Thymus (tissue), 11 donors: ENCODE measurements around the gene MRPL19. TPM values are rescaled to one million over a fixed set of nuclear protein-coding genes. Genes with fewer than 3 reads are reported as not detected.
"Not testable (repeated sequence)": the region's sequence is repeated elsewhere in the genome, so short reads cannot be mapped to it uniquely, and the experiment has no call there.

Experiments
- DNase-seq, 9 donors: peaks; one replicate each; pipeline ENCODE4 v3.0.0-alpha.2; 2013; ENCODE audit warnings: low spot score in 9 of 9, low read depth in 6 of 9, missing footprints in 1 of 9
- H3K27ac ChIP-seq, 2 donors: one replicate each; pipeline ENCODE4 v1.5.1; 2013; ENCODE audit warnings: control low read depth in 1 of 2, low read depth in 1 of 2, low read length in 1 of 2, mild to moderate bottlenecking in 1 of 2, moderate library complexity in 1 of 2
- H3K27me3 ChIP-seq, 2 donors: one replicate each; pipeline ENCODE4 v1.5.1; 2013; ENCODE audit warnings: low read length in 1 of 2; ENCODE audit not compliant: control insufficient read depth in 2 of 2, insufficient read depth in 1 of 2
- H3K36me3 ChIP-seq, 2 donors: one replicate each; pipeline ENCODE4 v1.5.1; 2013; ENCODE audit warnings: low read length in 1 of 2, mild to moderate bottlenecking in 1 of 2, moderate library complexity in 1 of 2; ENCODE audit not compliant: control insufficient read depth in 2 of 2, insufficient read depth in 2 of 2
- H3K4me1 ChIP-seq, 2 donors: one replicate each; pipeline ENCODE4 v1.5.1; 2013; ENCODE audit warnings: low read length in 2 of 2; ENCODE audit not compliant: control insufficient read depth in 2 of 2, insufficient read depth in 2 of 2
- H3K4me3 ChIP-seq, 2 donors: one replicate each; pipeline ENCODE4 v1.5.1; 2013; ENCODE audit warnings: low read length in 2 of 2, control low read depth in 1 of 2, mild to moderate bottlenecking in 1 of 2
- H3K9me3 ChIP-seq, 2 donors: one replicate each; pipeline ENCODE4 v1.5.1; 2013; ENCODE audit warnings: low read length in 1 of 2, mild to moderate bottlenecking in 1 of 2; ENCODE audit not compliant: control insufficient read depth in 2 of 2, insufficient read depth in 1 of 2
- WGBS: extraction: QIAGEN DNeasy Blood & Tissue Kit; methylation state at CpG from one replicate; pipeline ENCODE4 v1.1.7; 2013; 5-methylcytosine and 5-hydroxymethylcytosine counted together
- polyA plus RNA-seq: library from polyadenylated mRNA; stranded (reverse); fragments of 200-250 nt; gene quantifications from one replicate; pipeline ENCODE4 v1.2.3, GENCODE V29; 2013
- total RNA-seq: library from RNA; stranded (reverse); fragments of 120-200 nt; gene quantifications from one replicate; pipeline ENCODE4 v1.2.4, GENCODE V29; 2013
- donor health status: healthy.

The MRPL19 gene
- total and polyA plus RNA-seq, 2 donors, result 15.0 to 37.3 TPM

DNA sequence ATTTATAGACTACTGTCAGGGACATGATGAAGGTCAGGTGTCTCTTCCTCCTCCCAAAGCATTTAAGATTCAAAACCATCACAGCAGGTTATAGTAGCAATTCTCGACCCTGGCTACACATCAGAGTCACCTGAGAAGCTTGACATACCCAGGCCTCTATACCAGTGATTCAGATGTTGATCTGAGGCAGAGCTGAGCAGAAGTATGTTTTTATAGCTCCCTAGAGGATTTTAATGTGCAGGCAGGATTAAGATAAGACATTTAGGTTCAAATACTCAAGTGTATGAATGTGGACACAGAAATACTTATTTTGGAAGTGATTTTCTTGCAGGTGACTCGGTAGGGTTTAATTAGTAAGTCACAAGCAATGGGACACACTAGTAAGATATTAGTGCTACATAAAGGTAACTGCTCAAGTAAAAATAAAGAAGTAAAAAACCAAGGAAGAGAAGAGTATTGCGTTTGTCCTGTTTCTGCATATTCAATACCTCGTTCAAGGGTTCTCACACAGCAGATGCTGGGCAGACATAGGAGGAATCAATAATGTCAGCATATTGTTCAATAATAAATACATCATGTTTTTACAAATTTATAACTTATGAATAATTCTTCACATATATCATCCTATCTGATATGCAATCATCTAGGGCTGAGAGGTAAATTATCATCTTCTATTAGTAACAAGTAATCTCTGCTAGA, 57.2 kb downstream of the MRPL19 start:
- H3K4me3 ChIP-seq, result no peak overlapping the region
- H3K4me1 ChIP-seq, result no peaks in the 10 kb centered on the region
- H3K27ac ChIP-seq, result no peak overlapping the region
- H3K9me3 ChIP-seq, result no peaks in the 10 kb centered on the region
- H3K36me3 ChIP-seq, result peaks cover 16 to 42% of the 10 kb centered on the region in 2 donors
- no peak for DNase-seq
- 97% methylated on average over 4 of the region's 4 CpGs for WGBS
- no peaks in the 10 kb centered on the region for H3K27me3 ChIP-seq

DNA sequence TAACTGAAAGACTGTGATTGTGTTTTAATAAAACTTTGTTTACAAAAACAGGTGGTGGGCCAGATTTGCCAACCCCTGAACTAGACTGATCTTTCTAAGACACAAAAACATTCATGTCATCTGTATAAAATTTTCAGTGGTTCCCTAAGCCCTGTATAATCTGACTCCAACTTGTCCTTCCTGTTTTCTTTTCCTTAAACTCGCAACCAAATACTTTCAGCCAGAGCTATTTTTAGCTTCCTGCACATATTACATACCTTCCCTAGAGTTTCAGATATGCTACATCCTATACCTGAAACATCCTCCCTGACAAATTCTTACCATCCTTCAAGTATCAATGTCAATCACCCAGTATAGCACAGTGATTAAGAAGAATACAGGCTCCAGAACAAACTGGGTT, 59.3 kb downstream of the MRPL19 start:
- DNase-seq, result no peak
- H3K4me1 ChIP-seq, result peaks cover under 1% of the 10 kb centered on the region in 2 donors
- no peak overlapping the region for H3K4me3 ChIP-seq
- H3K9me3 ChIP-seq, result no peaks in the 10 kb centered on the region
- H3K27me3 ChIP-seq, result no peaks in the 10 kb centered on the region
- H3K36me3 ChIP-seq, result peaks cover 8 to 29% of the 10 kb centered on the region in 2 donors
- no peak overlapping the region for H3K27ac ChIP-seq
- 71% methylated on average over 1 of the region's 1 CpG for WGBS

- H3K4me3 ChIP-seq, result no peak overlapping the region
- peaks cover 4 to 18% of the 10 kb centered on the region in 2 donors for H3K36me3 ChIP-seq
- H3K27me3 ChIP-seq, result no peaks in the 10 kb centered on the region
- peaks cover 4 to 6% of the 10 kb centered on the region in 2 donors for H3K4me1 ChIP-seq
- DNase-seq, result no peak
- no peak overlapping the region for H3K27ac ChIP-seq
- H3K9me3 ChIP-seq, result no peaks in the 10 kb centered on the region
- 97% methylated on average over 3 of the region's 3 CpGs for WGBS
Observed at GRCh38 chr2:75707901-75708300, 61.3 kb downstream of the MRPL19 start.

- Histone ChIP-seq H3K9me3 (no peaks in the 10 kb centered on the region), H3K27me3 (no peaks in the 10 kb centered on the region), H3K27ac (no peak overlapping the region), H3K4me3 (no peak overlapping the region), H3K36me3 (peaks cover 4 to 9% of the 10 kb centered on the region in 2 donors), H3K4me1 (peaks cover 4 to 6% of the 10 kb centered on the region in 2 donors)
- 68% methylated on average over 3 of the region's 3 CpGs for WGBS
- peak in 2 of 9 donors; percentile 13 to 14 for DNase-seq
Observed at GRCh38 chr2:75709297-75709696, 62.7 kb downstream of the MRPL19 start.

- DNase-seq, result peak in 3 of 9 donors; percentile 16 to 50 (median 20)
- Histone ChIP-seq H3K36me3 (peaks cover 0 to 5% of the 10 kb centered on the region in 2 donors), H3K9me3 (no peaks in the 10 kb centered on the region), H3K27me3 (no peaks in the 10 kb centered on the region), H3K27ac (peak overlapping the region; percentile 91 to 98), H3K4me3 (peak overlapping the region; percentile 71 to 86), H3K4me1 (peaks cover 4 to 6% of the 10 kb centered on the region in 2 donors)
- WGBS, result under 1% methylated on average over 12 of the region's 12 CpGs
Observed at GRCh38 chr2:75710220-75710576, 63.6 kb downstream of the MRPL19 start.

DNA sequence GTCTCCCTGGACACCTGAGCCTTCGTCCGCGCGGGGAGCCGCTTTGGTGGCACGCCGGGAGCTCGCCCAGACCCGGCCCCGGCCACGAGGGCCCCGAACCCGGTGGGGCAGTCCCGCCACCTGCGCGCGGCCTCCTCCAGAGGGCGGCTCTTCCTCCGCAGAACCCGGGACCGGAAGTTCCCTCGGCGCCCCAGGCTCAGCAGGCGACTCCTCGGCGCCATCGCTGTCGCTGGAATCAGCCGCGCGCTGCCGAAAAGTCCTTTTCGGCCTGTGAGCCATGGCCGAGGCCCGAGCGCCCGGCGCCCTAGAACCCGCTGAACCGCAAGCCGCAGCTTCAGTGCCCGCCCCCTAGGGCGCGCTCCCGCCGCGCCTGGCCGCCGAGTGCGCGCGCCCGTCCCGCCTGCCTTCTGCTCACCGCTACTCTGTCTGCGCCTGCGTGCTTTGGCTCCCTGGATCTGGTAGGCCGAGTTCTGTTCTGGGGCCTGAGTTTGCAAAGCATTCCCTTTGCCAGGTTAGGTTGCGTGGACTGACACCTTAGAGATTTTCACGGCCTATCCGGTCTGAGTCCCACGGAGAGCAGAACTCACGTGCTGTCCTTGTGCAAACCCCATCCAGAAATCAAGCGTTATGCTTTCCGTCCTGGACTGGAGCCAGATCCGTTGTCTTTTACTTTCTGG, 64.1 kb downstream of the MRPL19 start, which contains the start of gene GCFC2:
TSS of gene GCFC2 (minus strand) at position 339 of the 677 bp plus-strand sequence. CDS start at position 279, 60 bp downstream.
- Histone ChIP-seq H3K36me3 (peaks cover 0 to 3% of the 10 kb centered on the region in 2 donors), H3K4me3 (peak within 1 kb of the TSS; percentile 71 to 86), H3K27me3 (no peaks in the 10 kb centered on the region), H3K27ac (peak within 1 kb of the TSS; percentile 91 to 98), H3K9me3 (no peaks in the 10 kb centered on the region), H3K4me1 (peaks cover 4 to 6% of the 10 kb centered on the region in 2 donors)
- WGBS, result 4% methylated on average over 66 of the region's 66 CpGs
- DNase-seq, result peak; percentile 55 to 92 (median 79)

GRCh38 chr2:75711590-75711989, 65.0 kb downstream of the MRPL19 start:
- not testable (repeated sequence) for H3K36me3 ChIP-seq, H3K27me3 ChIP-seq, H3K4me3 ChIP-seq, DNase-seq, H3K4me1 ChIP-seq, H3K9me3 ChIP-seq
- WGBS, result 98% methylated on average over 31 of the region's 31 CpGs
- peak overlapping the region in 1 of 2 donors; percentile 91 for H3K27ac ChIP-seq

GRCh38 chr2:75716406-75716805, 69.8 kb downstream of the MRPL19 start:
- Histone ChIP-seq H3K4me1 (peaks cover 0 to 1% of the 10 kb centered on the region in 2 donors), H3K27me3 (no peaks in the 10 kb centered on the region), H3K4me3 (no peak overlapping the region), H3K9me3 (no peaks in the 10 kb centered on the region), H3K36me3 (no peaks in the 10 kb centered on the region), H3K27ac (no peak overlapping the region)
- DNase-seq, result no peak
- WGBS, result 82% methylated on average over 3 of the region's 3 CpGs

GRCh38 chr2:75719616-75720015, 73.0 kb downstream of the MRPL19 start:
- no peak overlapping the region for H3K4me3 ChIP-seq
- no peaks in the 10 kb centered on the region for H3K4me1 ChIP-seq
- DNase-seq, result no peak
- no peaks in the 10 kb centered on the region for H3K27me3 ChIP-seq
- no peaks in the 10 kb centered on the region for H3K36me3 ChIP-seq
- 87% methylated on average over 1 of the region's 1 CpG for WGBS
- no peak overlapping the region for H3K27ac ChIP-seq
- no peaks in the 10 kb centered on the region for H3K9me3 ChIP-seq
